Measurements from ENCODE around the gene NLRP7. TPM values are rescaled to one million over a fixed set of nuclear protein-coding genes. Genes with fewer than 3 reads are reported as not detected.
"Not testable (repeated sequence)": the region's sequence is repeated elsewhere in the genome, so short reads cannot be mapped to it uniquely, and the experiment has no call there.

The NLRP7 gene
- total RNA-seq, 1 experiment from 2014 or later = not detected

GRCh38 chr19:54959840-54960239, 12.5 kb upstream of the NLRP7 start:
- H3K9ac ChIP-seq (ENCODE audit: low read length) = no peak overlapping the region
- H3K27me3 ChIP-seq (ENCODE audit: low read length) = peaks cover 29% of the 10 kb centered on the region
- TF ChIP-seq CTCF (conservative IDR thresholded peaks at IDR 0.05; ENCODE audit: low read depth, low read length) = no peak
- TF ChIP-seq EZH2phosphoT487 (IDR thresholded peaks at IDR 0.05; ENCODE audit: borderline replicate concordance, low read length) = no peak
- no peak for TF ChIP-seq EZH2 (IDR thresholded peaks at IDR 0.05; ENCODE audit: low read length, unreplicated experiment)
- H3K9me2 ChIP-seq (replicated peaks; ENCODE audit: low read length) = no peaks in the 10 kb centered on the region
- H2AFZ ChIP-seq (ENCODE audit: low read length) = no peak overlapping the region
- CTCF ChIA-PET = no interaction called here
- intact Hi-C loops (cut with micrococcal nuclease) = no loop called here
- no peaks in the 10 kb centered on the region for H4K20me1 ChIP-seq (ENCODE audit: low read length)
- no peaks in the 10 kb centered on the region for H3K4me1 ChIP-seq (ENCODE audit: insufficient read depth, low read length)
- POLR2A ChIA-PET (ENCODE audit: unreplicated experiment) = no interaction called here
- DNase-seq = no peak
- H3K27ac ChIP-seq (ENCODE audit: low read length) = no peak overlapping the region
- no peaks in the 10 kb centered on the region for H3K9me3 ChIP-seq (ENCODE audit: low read length)
- H3F3A ChIP-seq (ENCODE audit: low read length, unreplicated experiment) = no peaks in the 10 kb centered on the region
- H3K4me2 ChIP-seq (ENCODE audit: low read length) = no peak overlapping the region
- H3K36me3 ChIP-seq (ENCODE audit: low read depth, low read length) = no peaks in the 10 kb centered on the region
- H3K79me2 ChIP-seq (ENCODE audit: low read length) = no peaks in the 10 kb centered on the region
- no peak overlapping the region for H3K4me3 ChIP-seq (ENCODE audit: low read length)
- ATAC-seq = no peak
- no TSS peak for BruUV-seq (replicated peaks)

- Histone ChIP-seq H3K27ac (ENCODE audit: low read length) (no peak overlapping the region), H3K9me3 (ENCODE audit: low read length) (no peaks in the 10 kb centered on the region), H3K4me3 (ENCODE audit: low read length) (no peak overlapping the region), H3F3A (ENCODE audit: low read length, unreplicated experiment) (no peaks in the 10 kb centered on the region), H3K4me1 (ENCODE audit: insufficient read depth, low read length) (no peaks in the 10 kb centered on the region), H3K36me3 (ENCODE audit: low read depth, low read length) (no peaks in the 10 kb centered on the region), H3K27me3 (ENCODE audit: low read length) (peaks cover 29% of the 10 kb centered on the region), H4K20me1 (ENCODE audit: low read length) (no peaks in the 10 kb centered on the region), H3K4me2 (ENCODE audit: low read length) (no peak overlapping the region), H3K9me2 (replicated peaks; ENCODE audit: low read length) (no peaks in the 10 kb centered on the region), H3K9ac (ENCODE audit: low read length) (no peak overlapping the region), H2AFZ (ENCODE audit: low read length) (no peak overlapping the region), H3K79me2 (ENCODE audit: low read length) (no peaks in the 10 kb centered on the region)
- intact Hi-C loops (cut with micrococcal nuclease) = no loop called here
- TF ChIP-seq CTCF (conservative IDR thresholded peaks at IDR 0.05; ENCODE audit: low read depth, low read length) (no peak), EZH2 (IDR thresholded peaks at IDR 0.05; ENCODE audit: low read length, unreplicated experiment) (no peak), EZH2phosphoT487 (IDR thresholded peaks at IDR 0.05; ENCODE audit: borderline replicate concordance, low read length) (no peak)
- ChIA-PET POLR2A (ENCODE audit: unreplicated experiment) (no interaction called here), CTCF (no interaction called here)
- BruUV-seq (replicated peaks) = no TSS peak
- ATAC-seq (no peak), DNase-seq (no peak)
These were observed 8.0 kb upstream of the NLRP7 start for GRCh38 chr19:54955376-54955775.

GRCh38 chr19:54953345-54953713, 6.0 kb upstream of the NLRP7 start:
- peaks cover 28% of the 10 kb centered on the region for H3K27me3 ChIP-seq (ENCODE audit: low read length)
- H3F3A ChIP-seq (ENCODE audit: low read length, unreplicated experiment); H3K27ac ChIP-seq (ENCODE audit: low read length); H3K9me3 ChIP-seq (ENCODE audit: low read length); H3K9me2 ChIP-seq (replicated peaks; ENCODE audit: low read length); POLR2A ChIA-PET (ENCODE audit: unreplicated experiment); BruUV-seq (replicated peaks); H3K36me3 ChIP-seq (ENCODE audit: low read depth, low read length); ATAC-seq; CTCF ChIA-PET; H3K4me2 ChIP-seq (ENCODE audit: low read length); H3K4me1 ChIP-seq (ENCODE audit: insufficient read depth, low read length); intact Hi-C loops (cut with micrococcal nuclease); H3K79me2 ChIP-seq (ENCODE audit: low read length); DNase-seq; H3K4me3 ChIP-seq (ENCODE audit: low read length); H4K20me1 ChIP-seq (ENCODE audit: low read length); H3K9ac ChIP-seq (ENCODE audit: low read length); H2AFZ ChIP-seq (ENCODE audit: low read length): not testable (repeated sequence)

Measured in PC-3 (cell line).